K562 (cell line): Measurements from ENCODE around the gene NDOR1. TPM values are rescaled to one million over a fixed set of nuclear protein-coding genes. Genes with fewer than 3 reads are reported as not detected.

Source experiments
- ATAC-seq: fragments of 200-7000 bp; cut with Tn5 transposase; 3 replicates; pipeline ENCODE4 v1.9.1; 2020; ENCODE audit warnings: moderate library complexity
- BruUV-seq: library from RNA; stranded (reverse); fragments of 400-500 nt; replicated peaks from 2 replicates; lab custom pipeline; 2021; lab: Mats Ljungman, UMichigan
- CTCF ChIA-PET: fragments of 300-600 bp; formaldehyde crosslinking; extraction: SDS; loops from one replicate; lab custom pipeline; 2021; ENCODE audit warnings: low intra/inter-chr PET ratio; lab: Yijun Ruan, JAX
- POLR2A ChIA-PET: fragments of 300-600, 350-650 bp; sonication (Branson Sonifier 250); formaldehyde crosslinking; extraction: SDS; loops from one replicate; lab custom pipeline; 2021; ENCODE audit warnings: antibody characterized with exemption, inconsistent platforms; lab: Yijun Ruan, JAX
- DNase-seq, 4 experiments: peaks; one replicate each; pipeline versions ENCODE4 v3.0.0 to v3.0.0-alpha.2; 2011 to 2018; ENCODE audit warnings: low spot score in 3 of 4, mixed read lengths in 3 of 4; ENCODE audit errors: extremely low read depth in 1 of 4
- FAIRE-seq: peaks from 2 replicates; lab custom pipeline; 2011; peaks lifted over from hg19 to GRCh38; lab: Jason Lieb, UNC
- H2AFZ ChIP-seq: 2 replicates; pipeline ENCODE4 v1.6.0; 2011; ENCODE audit warnings: low read depth, low read length, control low read depth, inconsistent platforms
- H3K27ac ChIP-seq: fragments of 200-600 bp; 3 replicates; pipeline ENCODE4 v1.8.0; 2011; ENCODE audit warnings: low read depth, mild to moderate bottlenecking, control low read depth, inconsistent platforms, low read length, moderate library complexity, mixed read lengths; ENCODE audit errors: extremely low read depth
- H3K27me3 ChIP-seq, 2 experiments: fragments of 300-600 bp in 1 of 2; 2 replicates in 1 of 2; 3 replicates in 1 of 2; pipeline versions ENCODE4 v1.6.0 to v1.8.0; 2011; ENCODE audit warnings: inconsistent platforms in 2 of 2, low read length in 2 of 2, mild to moderate bottlenecking in 1 of 2, mixed read lengths in 1 of 2, moderate library complexity in 1 of 2; ENCODE audit not compliant: control insufficient read depth in 2 of 2, insufficient read depth in 2 of 2
- H3K36me3 ChIP-seq: fragments of 300-600 bp; 3 replicates; pipeline ENCODE4 v1.8.0; 2011; ENCODE audit warnings: mild to moderate bottlenecking, low read length, inconsistent platforms; ENCODE audit not compliant: control insufficient read depth, insufficient read depth
- H3K4me1 ChIP-seq, 2 experiments: fragments of 200-600 bp in 1 of 2; replicated peaks in 1 of 2; 2 replicates in 1 of 2; 3 replicates in 1 of 2; pipeline versions ENCODE4 v1.5.1 to v1.8.0; 2011; ENCODE audit warnings: inconsistent platforms in 2 of 2, low read length in 2 of 2, mild to moderate bottlenecking in 1 of 2, mixed read lengths in 1 of 2, moderate library complexity in 1 of 2; ENCODE audit not compliant: control insufficient read depth in 2 of 2, insufficient read depth in 2 of 2
- H3K4me2 ChIP-seq: 2 replicates; pipeline ENCODE4 v1.6.1; 2011; ENCODE audit warnings: low read length, control low read depth, inconsistent platforms, mixed read lengths; ENCODE audit not compliant: insufficient read depth
- H3K4me3 ChIP-seq: fragments of 200-600 bp; sonication (generic), shearing (Covaris generic); 2 replicates; pipeline ENCODE4 v1.5.1; 2016; ENCODE audit warnings: control low read depth, inconsistent platforms
- H3K79me2 ChIP-seq: fragments of 200-600 bp; 3 replicates; pipeline ENCODE4 v1.8.0; 2011; ENCODE audit warnings: low read length, inconsistent platforms; ENCODE audit not compliant: control insufficient read depth, insufficient read depth
- H3K9ac ChIP-seq, 2 experiments: 2 replicates each; pipeline versions ENCODE4 v1.6.0 to v1.6.1; 2011; ENCODE audit warnings: low read depth in 2 of 2, low read length in 2 of 2, control low read depth in 1 of 2, inconsistent platforms in 1 of 2, mild to moderate bottlenecking in 1 of 2, mixed read lengths in 1 of 2; ENCODE audit not compliant: insufficient read depth in 1 of 2
- H3K9me1 ChIP-seq: one replicate; pipeline ENCODE4 v1.6.0; 2011; ENCODE audit warnings: inconsistent platforms, mild to moderate bottlenecking, low read length, moderate library complexity; ENCODE audit not compliant: control insufficient read depth, insufficient read depth
- H3K9me3 ChIP-seq: replicated peaks from 2 replicates; pipeline ENCODE4 v1.5.1; 2011; ENCODE audit warnings: low read depth, low read length, inconsistent platforms; ENCODE audit not compliant: control insufficient read depth, insufficient read depth
- H4K20me1 ChIP-seq: replicated peaks from 2 replicates; pipeline ENCODE4 v1.6.1; 2011; ENCODE audit warnings: low read length, inconsistent platforms, mixed read lengths; ENCODE audit not compliant: control insufficient read depth, insufficient read depth
- AFF4 ChIP-seq: sonication (generic); formaldehyde crosslinking; IDR thresholded peaks from 2 replicates; pipeline ENCODE4 v1.8.0; 2023; ENCODE audit warnings: mild to moderate bottlenecking, missing genetic modification reagents
- ATF2 ChIP-seq: sonication (generic); formaldehyde crosslinking; IDR thresholded peaks from 2 replicates; pipeline ENCODE4 v1.8.1; 2022; ENCODE audit warnings: missing genetic modification reagents
- EGR1 ChIP-seq: fragments of 450-650 bp; conservative IDR thresholded peaks from 2 replicates; pipeline ENCODE4 v1.6.1; 2017; ENCODE audit warnings: mild to moderate bottlenecking
- GTF2B ChIP-seq: IDR thresholded peaks from 2 replicates; pipeline ENCODE4 v1.6.1; 2011; ENCODE audit not compliant: insufficient read length; ENCODE audit errors: extremely low read depth
- HDAC8 ChIP-seq: fragments of 450-650 bp; IDR thresholded peaks from 2 replicates; pipeline ENCODE4 v1.6.1; 2016; ENCODE audit warnings: mild to moderate bottlenecking, missing genetic modification characterization, moderate library complexity, missing compliant biosample characterization
- MCM3 ChIP-seq: fragments of 450-650 bp; IDR thresholded peaks from 2 replicates; pipeline ENCODE4 v1.6.1; 2016
- MLLT1 ChIP-seq, 2 experiments: fragments of 450-650 bp; IDR thresholded peaks; 2 replicates each; pipeline ENCODE4 v1.6.1; 2016
- NKRF ChIP-seq: fragments of 450-650 bp; IDR thresholded peaks from 2 replicates; pipeline ENCODE4 v1.6.1; 2016; ENCODE audit warnings: borderline replicate concordance
- POLR2G ChIP-seq: fragments of 200-400 bp; formaldehyde crosslinking; IDR thresholded peaks from 2 replicates; pipeline ENCODE4 v1.6.1; 2017; ENCODE audit warnings: low read depth, mild to moderate bottlenecking, antibody characterized with exemption, low read length, moderate library complexity
- RBFOX2 ChIP-seq: fragments of 200-400 bp; formaldehyde crosslinking; IDR thresholded peaks from 2 replicates; pipeline ENCODE4 v1.6.1; 2017; ENCODE audit warnings: low read depth, mild to moderate bottlenecking, low read length, moderate library complexity
- XRCC4 ChIP-seq: IDR thresholded peaks from one replicate; pipeline ENCODE4 v1.6.1; 2011; ENCODE audit not compliant: insufficient read depth, insufficient read length; ENCODE audit errors: extremely low read depth
- ZNF695 ChIP-seq: fragments of 450-650 bp; formaldehyde crosslinking; IDR thresholded peaks from 2 replicates; pipeline ENCODE4 v1.4.0; 2020; ENCODE audit warnings: mild to moderate bottlenecking, moderate library complexity
- WGBS: fragments of 100-300 bp; shearing (Covaris generic); methylation state at CpG from one replicate; pipeline ENCODE4 v1.1.6; 2016; ENCODE audit warnings: low coverage, mixed read lengths; ENCODE audit not compliant: insufficient coverage; ENCODE audit errors: missing lambda C conversion rate; 5-methylcytosine and 5-hydroxymethylcytosine counted together
- in situ Hi-C: fragments of 300-500 bp; cut with MboI; formaldehyde crosslinking; loops from 4 replicates; pipeline ENCODE4 v1.15.0; 2018; ENCODE audit warnings: inconsistent platforms, mixed read lengths
- intact Hi-C: fragments of 100-400 bp; cut with micrococcal nuclease; formaldehyde crosslinking; loops from 2 replicates; pipeline ENCODE4 v1.14.2; 2022
- polyA plus RNA-seq, 8 experiments: library from polyadenylated mRNA; depleted of rRNA in 4 of 8; stranded (reverse) in 5 of 8; unstranded in 3 of 8; fragments of >200 nt; fragmentation: Nextera tagmentation in 2 of 8; fragmentation: Illumina TruSeq in 1 of 8; extraction: Ambion mirVana in 2 of 8; extraction: Trizol in 1 of 8; gene quantifications; 2 replicates each; pipeline versions ENCODE4 v1.2.1 to v1.2.3, GENCODE V29; 2011 to 2014; ENCODE audit warnings: inconsistent platforms in 1 of 8, missing spikeins in 1 of 8
- total RNA-seq, 7 experiments: library from RNA; depleted of rRNA in 6 of 7; stranded (reverse); fragments of >200 nt in 6 of 7; fragmentation: Illumina TruSeq in 2 of 7; extraction: Trizol in 2 of 7; gene quantifications; 2 replicates each; pipeline versions ENCODE4 v1.2.1 to v1.2.3, GENCODE V29; 2011 to 2021; ENCODE audit warnings: low replicate concordance in 1 of 7

The NDOR1 gene
- total and polyA plus RNA-seq, 9 of the 15 experiments (the other 6 are each of a cell fraction or from before 2014, with no cell fraction given): 0.06 to 36.9 (median 6.9) TPM

- POLR2A ChIA-PET: interaction anchor here (0.5 to 1.1 kb wide), 3 partner anchors 10 to 15 kb away, joined by 3 to 9 read pairs (median 4); no protein-coding TSS in a partner anchor
- intact Hi-C loops: no loop called here
- H4K20me1 ChIP-seq: peaks cover 8% of the 10 kb centered on the region
- in situ Hi-C loops: no loop called here
- H3K36me3 ChIP-seq: peaks cover 74% of the 10 kb centered on the region; the same call in 2 of the 3 replicates
- H3K79me2 ChIP-seq: peaks cover 26% of the 10 kb centered on the region
- DNase-seq: no peak
- BruUV-seq: no TSS peak
- FAIRE-seq: no peak
- no peak overlapping the region; a peak in 1 of 4 replicates for H3K9ac ChIP-seq
- H3K9me3 ChIP-seq: no peaks in the 10 kb centered on the region
- WGBS: 91% methylated on average over 25 of the region's 27 CpGs
- peaks cover 11 to 79% of the 10 kb centered on the region in 2 experiments for H3K4me1 ChIP-seq
- H3K4me3 ChIP-seq: no peak overlapping the region
- H2AFZ ChIP-seq: no peak overlapping the region
- CTCF ChIA-PET: no interaction called here
- no peak overlapping the region for H3K27ac ChIP-seq
- no peak for ATAC-seq
- H3K9me1 ChIP-seq: no peaks in the 10 kb centered on the region
- no peak overlapping the region for H3K4me2 ChIP-seq
- no peaks in the 10 kb centered on the region for H3K27me3 ChIP-seq
- TF ChIP-seq MLLT1 (IDR thresholded peaks at IDR 0.05) (no peak), XRCC4 (no peak), RBFOX2 (0 out of 2 replicates have a peak, but pooled peaks have one; percentile 28), EGR1 (no peak), NKRF (no peak), ZNF695 (CRISPR knock-in tag) (no peak), GTF2B (no peak), HDAC8 (tag) (no peak), MCM3 (no peak), POLR2G (0 out of 2 replicates have a peak, but pooled peaks have one; percentile 57), AFF4 (CRISPR knock-in tag) (no peak), ATF2 (no peak)
Measured at GRCh38 chr9:137183980-137184595, 21.4 kb upstream of the NDOR1 start.
